Peyer's patch (tissue), 4 donors: ENCODE measurements around the gene DHX38. TPM values are rescaled to one million over a fixed set of nuclear protein-coding genes. Genes with fewer than 3 reads are reported as not detected.

Source experiments
- DNase-seq, 3 donors: peaks; one replicate each; pipeline ENCODE4 v3.0.0-alpha.2; 2017 to 2019
- H3K27ac ChIP-seq, 4 donors: fragments of 200-600 bp; sonication (generic); one replicate each; pipeline ENCODE4 v1.5.1; 2016 to 2019
- H3K27me3 ChIP-seq, 2 donors: fragments of 200-600 bp; sonication (generic); one replicate each; pipeline ENCODE4 v1.5.1; 2019
- H3K36me3 ChIP-seq, 3 donors: fragments of 200-600 bp; sonication (generic); one replicate each; pipeline ENCODE4 v1.5.1; 2016 to 2019
- H3K4me1 ChIP-seq, 4 donors: fragments of 200-600 bp; sonication (generic); one replicate each; pipeline ENCODE4 v1.5.1; 2016 to 2019
- H3K4me3 ChIP-seq, 4 donors: fragments of 200-600 bp; sonication (generic); 1 replicate in 3 of 4; 2 replicates in 1 of 4; pipeline ENCODE4 v1.5.1; 2016 to 2019; ENCODE audit warnings: mild to moderate bottlenecking in 1 of 4
- H3K9me3 ChIP-seq, 4 donors: fragments of 200-600 bp; sonication (generic); one replicate each; pipeline ENCODE4 v1.5.1; 2016 to 2019; ENCODE audit warnings: mild to moderate bottlenecking in 1 of 4
- CTCF ChIP-seq, 6 experiments: fragments of 450-650 bp in 4 of 6; fragments of 200-600 bp in 2 of 6; sonication (generic) in 1 of 6; IDR thresholded peaks; one replicate each; pipeline ENCODE4 v1.5.1; 2017 to 2019; ENCODE audit warnings: antibody characterized with exemption in 6 of 6, mild to moderate bottlenecking in 3 of 6, moderate library complexity in 1 of 6
- POLR2A ChIP-seq, 2 donors: fragments of 450-650 bp; IDR thresholded peaks; one replicate each; pipeline ENCODE4 v1.5.1; 2017; ENCODE audit warnings: antibody characterized with exemption in 2 of 2, mild to moderate bottlenecking in 2 of 2, moderate library complexity in 2 of 2
- total RNA-seq, 4 donors: library from RNA; depleted of rRNA; stranded (reverse); fragments of >200 nt; gene quantifications; one replicate each; pipeline ENCODE4 v1.1.0, GENCODE V29; 2016

The DHX38 gene
- total RNA-seq, 4 donors from 2014 or later = 44.3 to 171 (median 106) TPM

GRCh38 chr16:72137380-72138063 lies 43.9 kb downstream of the DHX38 start:
- Histone ChIP-seq H3K27me3 (no peaks in the 10 kb centered on the region), H3K36me3 (no peaks in the 10 kb centered on the region), H3K4me3 (no peak overlapping the region), H3K4me1 (no peaks in the 10 kb centered on the region), H3K27ac (no peak overlapping the region), H3K9me3 (no peaks in the 10 kb centered on the region)
- TF ChIP-seq CTCF (IDR thresholded peaks at IDR 0.05) = no peak
- no peak for TF ChIP-seq POLR2A (IDR thresholded peaks at IDR 0.05)
- no peak for DNase-seq

DNA sequence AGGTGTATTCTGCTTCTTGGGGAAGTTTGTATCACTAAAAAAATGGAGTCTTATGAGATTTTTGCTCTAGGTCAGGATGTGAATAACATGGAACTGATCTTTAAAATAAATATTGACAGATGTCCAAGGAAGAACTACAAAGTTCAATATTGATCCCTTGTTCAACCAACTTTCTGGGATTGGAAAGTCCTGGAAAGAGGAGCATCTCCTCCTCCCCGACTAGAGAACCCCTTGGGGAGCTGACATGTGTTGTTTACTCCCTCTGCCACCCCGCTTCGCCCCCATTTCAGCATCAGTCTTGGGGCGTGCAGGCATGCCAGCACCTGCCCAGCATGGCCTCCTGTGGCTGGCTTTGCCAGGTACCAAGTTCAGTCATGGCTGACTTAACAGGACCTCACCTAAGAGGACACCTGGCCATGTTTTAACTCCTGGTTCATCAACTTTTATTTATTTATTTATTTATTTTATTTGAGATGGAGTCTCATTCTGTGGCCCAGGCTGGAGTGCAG lies 44.5 kb downstream of the DHX38 start:
- no peaks in the 10 kb centered on the region for H3K36me3 ChIP-seq
- DNase-seq = no peak
- TF ChIP-seq POLR2A (IDR thresholded peaks at IDR 0.05) (no peak), CTCF (IDR thresholded peaks at IDR 0.05) (no peak)
- no peaks in the 10 kb centered on the region for H3K4me1 ChIP-seq
- H3K27ac ChIP-seq = no peak overlapping the region
- no peak overlapping the region for H3K4me3 ChIP-seq
- no peaks in the 10 kb centered on the region for H3K27me3 ChIP-seq
- no peaks in the 10 kb centered on the region for H3K9me3 ChIP-seq

DNA sequence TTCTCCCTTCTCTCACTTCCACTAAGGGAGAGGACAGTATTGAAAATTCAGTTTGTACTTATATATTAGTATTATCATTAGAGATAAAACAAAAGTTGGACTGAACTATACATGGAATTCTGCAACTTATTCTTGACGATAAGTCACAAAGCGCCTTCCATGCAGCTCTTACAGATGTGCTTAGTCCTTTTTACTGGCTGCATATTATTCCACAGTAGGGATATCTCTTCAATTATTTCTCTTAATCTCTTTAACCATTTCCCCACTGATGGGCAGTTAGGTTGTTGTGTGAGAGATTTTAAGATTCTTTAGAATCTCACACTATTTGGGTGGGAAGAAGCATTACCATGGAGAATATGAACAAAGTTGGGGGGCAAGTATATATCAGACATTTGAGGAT lies 46.3 kb downstream of the DHX38 start:
- H3K36me3 ChIP-seq = no peaks in the 10 kb centered on the region

DNA sequence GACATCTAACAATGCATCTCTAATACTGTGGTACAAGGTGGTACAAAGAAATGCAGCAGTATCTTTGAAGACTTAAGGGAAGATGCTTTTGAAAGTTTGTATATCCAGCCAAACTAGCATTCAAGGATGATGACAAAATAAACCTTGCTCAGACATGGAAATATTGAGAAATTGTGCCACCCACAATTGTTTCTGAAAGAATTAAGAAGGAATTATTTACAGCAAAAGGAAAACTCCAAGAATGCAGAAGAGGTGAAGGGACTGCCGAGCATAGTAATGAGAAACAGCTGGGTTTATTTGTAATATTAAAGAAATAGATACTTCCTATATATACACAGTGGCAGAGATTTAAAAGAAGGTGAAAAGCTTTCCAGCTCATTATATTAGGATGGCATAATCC lies 48.8 kb downstream of the DHX38 start:
- Histone ChIP-seq H3K36me3 (no peaks in the 10 kb centered on the region), H3K9me3 (no peaks in the 10 kb centered on the region), H3K4me1 (no peaks in the 10 kb centered on the region), H3K4me3 (no peak overlapping the region), H3K27ac (no peak overlapping the region), H3K27me3 (no peaks in the 10 kb centered on the region)
- no peak for DNase-seq
- TF ChIP-seq CTCF (IDR thresholded peaks at IDR 0.05) (no peak), POLR2A (IDR thresholded peaks at IDR 0.05) (no peak)

More for the DNA sequence above, 46.3 kb downstream of the DHX38 start:
- Histone ChIP-seq H3K27ac (no peak overlapping the region), H3K9me3 (no peaks in the 10 kb centered on the region), H3K4me3 (no peak overlapping the region), H3K4me1 (no peaks in the 10 kb centered on the region), H3K27me3 (no peaks in the 10 kb centered on the region)
- no peak for TF ChIP-seq CTCF (IDR thresholded peaks at IDR 0.05)
- no peak for TF ChIP-seq POLR2A (IDR thresholded peaks at IDR 0.05)
- DNase-seq = no peak

- H3K4me3 ChIP-seq = no peak overlapping the region
- no peaks in the 10 kb centered on the region for H3K9me3 ChIP-seq
- no peaks in the 10 kb centered on the region for H3K4me1 ChIP-seq
- H3K36me3 ChIP-seq = no peaks in the 10 kb centered on the region
- TF ChIP-seq CTCF (IDR thresholded peaks at IDR 0.05) (no peak), POLR2A (IDR thresholded peaks at IDR 0.05) (no peak)
- no peak overlapping the region for H3K27ac ChIP-seq
- H3K27me3 ChIP-seq = no peaks in the 10 kb centered on the region
- DNase-seq = no peak
Observed at GRCh38 chr16:72149676-72150464, 56.2 kb downstream of the DHX38 start.
